WTC11 (cell line): Measurements from ENCODE around the gene MTURN. TPM values are rescaled to one million over a fixed set of nuclear protein-coding genes. Genes with fewer than 3 reads are reported as not detected.
A peak's percentile ranks its signal among the peaks of the same experiment; 100 is the strongest.

ENCODE experiments used
- ATAC-seq: fragments of 200-7000 bp; cut with Tn5 transposase; 2 replicates; pipeline ENCODE4 v1.10.0; 2021; ENCODE audit warnings: mild to moderate bottlenecking, moderate library complexity
- CTCF ChIA-PET: fragments of 300-600 bp; sonication (Branson Sonifier 250); formaldehyde crosslinking; loops from one replicate; lab custom pipeline; 2021; ENCODE audit warnings: antibody characterized with exemption; lab: Charles Lee
- POLR2A ChIA-PET: fragments of 350-600 bp; sonication (Branson Sonifier 250); formaldehyde crosslinking; loops from one replicate; lab custom pipeline; 2021; ENCODE audit warnings: antibody characterized with exemption; lab: Charles Lee
- DNase-seq: peaks from one replicate; pipeline ENCODE4 v3.0.0; 2021; ENCODE audit warnings: low spot score
- H3K27ac Mint-ChIP-seq: 2 replicates; pipeline ENCODE4 v1.8.0; 2021; ENCODE audit warnings: mixed read lengths
- H3K27me3 Mint-ChIP-seq: 2 replicates; pipeline ENCODE4 v1.8.0; 2021; ENCODE audit warnings: low read depth, mild to moderate bottlenecking, moderate library complexity, mixed read lengths
- H3K36me3 Mint-ChIP-seq: 2 replicates; pipeline ENCODE4 v1.8.0; 2021; ENCODE audit warnings: mixed read lengths
- H3K4me1 Mint-ChIP-seq: 2 replicates; pipeline ENCODE4 v1.8.0; 2022; ENCODE audit warnings: mixed read lengths
- H3K4me3 Mint-ChIP-seq: 2 replicates; pipeline ENCODE4 v1.8.0; 2021; ENCODE audit warnings: mild to moderate bottlenecking, moderate library complexity, mixed read lengths
- H3K9me3 Mint-ChIP-seq: 2 replicates; pipeline ENCODE4 v1.8.0; 2021; ENCODE audit warnings: mixed read lengths
- KAT7 ChIP-seq: sonication (generic); formaldehyde crosslinking; IDR thresholded peaks from 2 replicates; pipeline ENCODE4 v1.8.1; 2023; ENCODE audit warnings: missing genetic modification reagents, mild to moderate bottlenecking, borderline replicate concordance
- NFE2L1 ChIP-seq: sonication (generic); formaldehyde crosslinking; IDR thresholded peaks from 2 replicates; pipeline ENCODE4 v1.8.1; 2023; ENCODE audit warnings: missing genetic modification reagents
- NR2C2 ChIP-seq: sonication (generic); formaldehyde crosslinking; IDR thresholded peaks from 2 replicates; pipeline ENCODE4 v1.8.0; 2022; ENCODE audit warnings: mild to moderate bottlenecking, missing genetic modification reagents
- SMAD3 ChIP-seq: sonication (generic); formaldehyde crosslinking; IDR thresholded peaks from 2 replicates; pipeline ENCODE4 v1.8.0; 2022; ENCODE audit warnings: missing genetic modification reagents, mild to moderate bottlenecking, borderline replicate concordance
- SMAD4 ChIP-seq: sonication (generic); formaldehyde crosslinking; IDR thresholded peaks from 2 replicates; pipeline ENCODE4 v1.8.0; 2022; ENCODE audit warnings: mild to moderate bottlenecking, missing genetic modification reagents
- SP1 ChIP-seq: sonication (generic); formaldehyde crosslinking; conservative IDR thresholded peaks from 2 replicates; pipeline ENCODE4 v1.8.1; 2022; ENCODE audit warnings: missing genetic modification reagents
- ZNF263 ChIP-seq: sonication (generic); formaldehyde crosslinking; IDR thresholded peaks from 2 replicates; pipeline ENCODE4 v1.8.1; 2022; ENCODE audit warnings: low read depth, mild to moderate bottlenecking, moderate library complexity, missing genetic modification reagents
- total RNA-seq: library from RNA; stranded (reverse); gene quantifications from 3 replicates; pipeline ENCODE4 v1.2.3, GENCODE V29; 2021
- TF ChIP-seq, protein P1 (sequence below): sonication (generic); formaldehyde crosslinking; IDR thresholded peaks from 2 replicates; pipeline ENCODE4 v1.8.1; 2023; ENCODE audit warnings: mild to moderate bottlenecking, missing genetic modification reagents
- TF ChIP-seq, protein P2 (sequence below): sonication (generic); formaldehyde crosslinking; IDR thresholded peaks from 2 replicates; pipeline ENCODE4 v1.8.1; 2022; ENCODE audit warnings: mild to moderate bottlenecking, missing genetic modification reagents, moderate library complexity, borderline replicate concordance
- TF ChIP-seq, protein P3 (sequence below): sonication (generic); formaldehyde crosslinking; IDR thresholded peaks from 2 replicates; pipeline ENCODE4 v1.8.0; 2022; ENCODE audit warnings: missing genetic modification reagents
- TF ChIP-seq, protein P4 (sequence below): sonication (generic); formaldehyde crosslinking; IDR thresholded peaks from 2 replicates; pipeline ENCODE4 v1.8.1; 2023; ENCODE audit warnings: mild to moderate bottlenecking, moderate library complexity, missing genetic modification reagents
- TF ChIP-seq, protein P5 (sequence below): sonication (generic); formaldehyde crosslinking; IDR thresholded peaks from 2 replicates; pipeline ENCODE4 v1.8.0; 2022; ENCODE audit warnings: mild to moderate bottlenecking, missing genetic modification reagents

The MTURN gene
- total RNA-seq, 1 experiment from 2014 or later, result 5.0 TPM

DNA sequence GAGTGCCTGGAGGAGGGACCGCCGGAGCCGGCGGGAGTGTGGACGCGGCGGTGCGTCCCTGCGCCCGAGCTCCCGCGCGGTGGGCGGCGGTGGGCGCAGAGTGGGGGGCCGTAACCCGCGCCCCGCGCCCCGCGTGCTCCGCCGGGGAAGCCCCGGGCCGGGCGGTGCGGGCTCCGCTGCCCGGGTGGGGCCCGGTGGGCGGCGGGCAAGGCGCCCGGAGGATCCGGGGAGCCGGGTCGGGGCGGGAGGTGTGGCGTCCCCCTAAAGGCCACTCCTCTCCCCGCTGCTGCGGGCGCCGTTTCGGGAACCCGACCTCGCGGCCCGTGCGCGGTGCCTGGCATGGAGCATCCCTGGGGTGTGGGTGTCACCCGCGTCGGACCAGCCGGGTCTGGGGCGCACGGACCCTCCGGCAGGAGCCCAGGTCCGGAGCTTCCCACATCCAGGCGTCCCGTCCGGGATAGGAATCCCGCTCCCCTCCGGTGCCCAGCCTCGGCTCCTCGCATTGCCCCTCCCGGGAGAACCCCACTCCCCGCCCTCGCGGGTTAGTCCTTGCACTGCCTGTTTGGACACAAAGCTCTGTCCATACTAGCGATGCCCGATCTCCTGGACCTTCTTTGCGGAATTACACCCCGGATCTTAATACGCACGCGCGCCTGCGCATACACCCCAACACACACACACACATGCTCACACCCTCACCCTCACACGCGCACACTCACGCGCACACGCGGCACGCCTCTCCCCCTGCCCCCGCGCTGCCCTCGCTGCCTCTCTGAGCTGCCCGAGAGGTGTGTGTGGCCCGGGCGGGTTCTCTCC, 723 bp downstream of the MTURN start:
- TF ChIP-seq, protein P1, sequence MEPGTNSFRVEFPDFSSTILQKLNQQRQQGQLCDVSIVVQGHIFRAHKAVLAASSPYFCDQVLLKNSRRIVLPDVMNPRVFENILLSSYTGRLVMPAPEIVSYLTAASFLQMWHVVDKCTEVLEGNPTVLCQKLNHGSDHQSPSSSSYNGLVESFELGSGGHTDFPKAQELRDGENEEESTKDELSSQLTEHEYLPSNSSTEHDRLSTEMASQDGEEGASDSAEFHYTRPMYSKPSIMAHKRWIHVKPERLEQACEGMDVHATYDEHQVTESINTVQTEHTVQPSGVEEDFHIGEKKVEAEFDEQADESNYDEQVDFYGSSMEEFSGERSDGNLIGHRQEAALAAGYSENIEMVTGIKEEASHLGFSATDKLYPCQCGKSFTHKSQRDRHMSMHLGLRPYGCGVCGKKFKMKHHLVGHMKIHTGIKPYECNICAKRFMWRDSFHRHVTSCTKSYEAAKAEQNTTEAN (CRISPR knock-in tag), result peak; percentile 92
- TF ChIP-seq KAT7 (peak; percentile 91; the same call in 1 of the 2 replicates), NFE2L1 (CRISPR knock-in tag) (0 out of 2 replicates have a peak, but pooled peaks have one; percentile 16), ZNF263 (0 out of 2 replicates have a peak, but pooled peaks have one; percentile 12), SP1 (peak; percentile 5; the same call in 1 of the 2 replicates), SMAD4 (no peak), SMAD3 (CRISPR knock-in tag) (0 out of 2 replicates have a peak, but pooled peaks have one; percentile 13)
- TF ChIP-seq, protein P2, sequence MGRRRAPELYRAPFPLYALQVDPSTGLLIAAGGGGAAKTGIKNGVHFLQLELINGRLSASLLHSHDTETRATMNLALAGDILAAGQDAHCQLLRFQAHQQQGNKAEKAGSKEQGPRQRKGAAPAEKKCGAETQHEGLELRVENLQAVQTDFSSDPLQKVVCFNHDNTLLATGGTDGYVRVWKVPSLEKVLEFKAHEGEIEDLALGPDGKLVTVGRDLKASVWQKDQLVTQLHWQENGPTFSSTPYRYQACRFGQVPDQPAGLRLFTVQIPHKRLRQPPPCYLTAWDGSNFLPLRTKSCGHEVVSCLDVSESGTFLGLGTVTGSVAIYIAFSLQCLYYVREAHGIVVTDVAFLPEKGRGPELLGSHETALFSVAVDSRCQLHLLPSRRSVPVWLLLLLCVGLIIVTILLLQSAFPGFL (CRISPR knock-in tag), result no peak
- TF ChIP-seq, protein P3, sequence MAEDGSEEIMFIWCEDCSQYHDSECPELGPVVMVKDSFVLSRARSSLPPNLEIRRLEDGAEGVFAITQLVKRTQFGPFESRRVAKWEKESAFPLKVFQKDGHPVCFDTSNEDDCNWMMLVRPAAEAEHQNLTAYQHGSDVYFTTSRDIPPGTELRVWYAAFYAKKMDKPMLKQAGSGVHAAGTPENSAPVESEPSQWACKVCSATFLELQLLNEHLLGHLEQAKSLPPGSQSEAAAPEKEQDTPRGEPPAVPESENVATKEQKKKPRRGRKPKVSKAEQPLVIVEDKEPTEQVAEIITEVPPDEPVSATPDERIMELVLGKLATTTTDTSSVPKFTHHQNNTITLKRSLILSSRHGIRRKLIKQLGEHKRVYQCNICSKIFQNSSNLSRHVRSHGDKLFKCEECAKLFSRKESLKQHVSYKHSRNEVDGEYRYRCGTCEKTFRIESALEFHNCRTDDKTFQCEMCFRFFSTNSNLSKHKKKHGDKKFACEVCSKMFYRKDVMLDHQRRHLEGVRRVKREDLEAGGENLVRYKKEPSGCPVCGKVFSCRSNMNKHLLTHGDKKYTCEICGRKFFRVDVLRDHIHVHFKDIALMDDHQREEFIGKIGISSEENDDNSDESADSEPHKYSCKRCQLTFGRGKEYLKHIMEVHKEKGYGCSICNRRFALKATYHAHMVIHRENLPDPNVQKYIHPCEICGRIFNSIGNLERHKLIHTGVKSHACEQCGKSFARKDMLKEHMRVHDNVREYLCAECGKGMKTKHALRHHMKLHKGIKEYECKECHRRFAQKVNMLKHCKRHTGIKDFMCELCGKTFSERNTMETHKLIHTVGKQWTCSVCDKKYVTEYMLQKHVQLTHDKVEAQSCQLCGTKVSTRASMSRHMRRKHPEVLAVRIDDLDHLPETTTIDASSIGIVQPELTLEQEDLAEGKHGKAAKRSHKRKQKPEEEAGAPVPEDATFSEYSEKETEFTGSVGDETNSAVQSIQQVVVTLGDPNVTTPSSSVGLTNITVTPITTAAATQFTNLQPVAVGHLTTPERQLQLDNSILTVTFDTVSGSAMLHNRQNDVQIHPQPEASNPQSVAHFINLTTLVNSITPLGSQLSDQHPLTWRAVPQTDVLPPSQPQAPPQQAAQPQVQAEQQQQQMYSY (CRISPR knock-in tag), result peak; percentile 36; the same call in 1 of the 2 replicates
- TF ChIP-seq, protein P4, sequence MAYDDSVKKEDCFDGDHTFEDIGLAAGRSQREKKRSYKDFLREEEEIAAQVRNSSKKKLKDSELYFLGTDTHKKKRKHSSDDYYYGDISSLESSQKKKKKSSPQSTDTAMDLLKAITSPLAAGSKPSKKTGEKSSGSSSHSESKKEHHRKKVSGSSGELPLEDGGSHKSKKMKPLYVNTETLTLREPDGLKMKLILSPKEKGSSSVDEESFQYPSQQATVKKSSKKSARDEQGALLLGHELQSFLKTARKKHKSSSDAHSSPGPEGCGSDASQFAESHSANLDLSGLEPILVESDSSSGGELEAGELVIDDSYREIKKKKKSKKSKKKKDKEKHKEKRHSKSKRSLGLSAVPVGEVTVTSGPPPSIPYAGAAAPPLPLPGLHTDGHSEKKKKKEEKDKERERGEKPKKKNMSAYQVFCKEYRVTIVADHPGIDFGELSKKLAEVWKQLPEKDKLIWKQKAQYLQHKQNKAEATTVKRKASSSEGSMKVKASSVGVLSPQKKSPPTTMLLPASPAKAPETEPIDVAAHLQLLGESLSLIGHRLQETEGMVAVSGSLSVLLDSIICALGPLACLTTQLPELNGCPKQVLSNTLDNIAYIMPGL (CRISPR knock-in tag), result peak; percentile 78; the same call in 1 of the 2 replicates
- CTCF ChIA-PET, result interaction anchor here (0.8 to 1.2 kb wide), 3 partner anchors 13 to 74 kb away, joined by 3 read pairs; no protein-coding TSS in a partner anchor

DNA sequence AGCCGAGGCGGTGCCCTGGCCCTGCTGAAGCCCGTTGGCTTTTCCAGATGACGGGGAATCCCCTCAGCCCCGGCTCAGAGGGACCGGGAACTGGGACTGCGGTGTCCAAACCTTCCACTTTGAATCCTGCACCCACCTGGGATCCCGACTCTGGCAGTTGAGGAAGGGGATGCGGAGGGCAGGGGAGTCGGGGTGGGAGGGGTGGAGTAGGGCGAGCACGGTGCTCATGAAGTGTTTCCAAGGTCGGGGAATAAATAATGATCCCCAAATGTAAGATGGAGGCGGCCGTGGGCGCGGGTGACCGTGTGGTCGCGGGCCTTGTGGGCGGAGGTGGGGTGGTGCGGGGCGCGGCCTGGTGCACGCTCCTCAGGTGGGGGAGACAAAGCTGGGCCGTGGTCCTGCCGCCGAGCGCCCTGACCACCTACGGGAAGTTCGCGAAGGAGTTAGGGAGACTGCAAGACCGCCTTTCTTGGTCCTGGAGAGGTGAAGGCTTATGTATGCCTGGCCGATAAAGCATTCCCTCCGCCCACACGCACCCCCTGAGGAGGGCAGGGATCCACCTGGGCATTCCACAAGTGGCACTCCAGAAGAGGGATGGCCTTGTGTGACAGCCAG, 1.4 kb downstream of the MTURN start:
- POLR2A ChIA-PET, result no interaction called here
- CTCF ChIA-PET, result interaction anchor here (1.2 kb wide), 2 partner anchors 28 to 74 kb away, joined by 3 read pairs; no protein-coding TSS in a partner anchor
- no peak overlapping the region for H3K27ac Mint-ChIP-seq

More for the DNA sequence above, 723 bp downstream of the MTURN start:
- peak; percentile 6 for ATAC-seq
- Mint-ChIP-seq H3K36me3 (no peaks in the 10 kb centered on the region), H3K9me3 (no peaks in the 10 kb centered on the region), H3K4me3 (peak overlapping the region; percentile 84), H3K4me1 (peaks cover 5% of the 10 kb centered on the region), H3K27ac (no peak overlapping the region), H3K27me3 (peaks cover 47% of the 10 kb centered on the region)
- DNase-seq, result peak; percentile 51
- POLR2A ChIA-PET, result no interaction called here

More for the DNA sequence above, 1.4 kb downstream of the MTURN start:
- TF ChIP-seq, protein P5, sequence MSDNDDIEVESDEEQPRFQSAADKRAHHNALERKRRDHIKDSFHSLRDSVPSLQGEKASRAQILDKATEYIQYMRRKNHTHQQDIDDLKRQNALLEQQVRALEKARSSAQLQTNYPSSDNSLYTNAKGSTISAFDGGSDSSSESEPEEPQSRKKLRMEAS (CRISPR knock-in tag), result 0 out of 2 replicates have a peak, but pooled peaks have one; percentile 29
- no peak for TF ChIP-seq NR2C2 (CRISPR knock-in tag)
- Mint-ChIP-seq H3K27me3 (peaks cover 47% of the 10 kb centered on the region), H3K4me1 (peaks cover 5% of the 10 kb centered on the region), H3K36me3 (no peaks in the 10 kb centered on the region), H3K9me3 (no peaks in the 10 kb centered on the region), H3K4me3 (peak overlapping the region; percentile 84)
- DNase-seq (peak; percentile 25), ATAC-seq (peak; percentile 38)
